ENCODE results near the gene EIPR1. TPM values are rescaled to one million over a fixed set of nuclear protein-coding genes. Genes with fewer than 3 reads are reported as not detected.
"Not testable (repeated sequence)": the region's sequence is repeated elsewhere in the genome, so short reads cannot be mapped to it uniquely, and the experiment has no call there.

EIPR1 gene
- total and polyA plus RNA-seq, 9 donors, result 6.6 to 16.6 (median 8.9) TPM

DNA sequence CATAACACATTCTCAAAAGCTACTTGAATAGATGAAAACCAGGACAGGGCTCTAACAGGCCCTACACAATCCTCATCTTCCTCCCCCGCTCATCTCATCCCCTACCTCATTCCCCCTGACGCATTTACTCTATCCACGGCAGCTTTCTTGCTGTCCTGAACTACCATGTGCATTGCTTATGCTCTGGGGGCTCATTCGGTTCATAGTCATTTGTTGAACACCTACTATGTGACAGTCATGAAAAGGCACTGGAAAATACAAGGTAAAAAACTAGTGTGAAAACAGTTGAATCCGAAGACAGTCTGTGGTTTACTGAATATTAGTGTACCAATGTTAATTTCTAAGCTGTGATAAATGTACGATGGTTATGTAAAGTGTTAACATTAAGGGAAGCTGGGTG is 797 bp downstream of the EIPR1 start:
- Histone ChIP-seq H3K4me3 (no peak overlapping the region), H3K27ac (no peak overlapping the region)

DNA sequence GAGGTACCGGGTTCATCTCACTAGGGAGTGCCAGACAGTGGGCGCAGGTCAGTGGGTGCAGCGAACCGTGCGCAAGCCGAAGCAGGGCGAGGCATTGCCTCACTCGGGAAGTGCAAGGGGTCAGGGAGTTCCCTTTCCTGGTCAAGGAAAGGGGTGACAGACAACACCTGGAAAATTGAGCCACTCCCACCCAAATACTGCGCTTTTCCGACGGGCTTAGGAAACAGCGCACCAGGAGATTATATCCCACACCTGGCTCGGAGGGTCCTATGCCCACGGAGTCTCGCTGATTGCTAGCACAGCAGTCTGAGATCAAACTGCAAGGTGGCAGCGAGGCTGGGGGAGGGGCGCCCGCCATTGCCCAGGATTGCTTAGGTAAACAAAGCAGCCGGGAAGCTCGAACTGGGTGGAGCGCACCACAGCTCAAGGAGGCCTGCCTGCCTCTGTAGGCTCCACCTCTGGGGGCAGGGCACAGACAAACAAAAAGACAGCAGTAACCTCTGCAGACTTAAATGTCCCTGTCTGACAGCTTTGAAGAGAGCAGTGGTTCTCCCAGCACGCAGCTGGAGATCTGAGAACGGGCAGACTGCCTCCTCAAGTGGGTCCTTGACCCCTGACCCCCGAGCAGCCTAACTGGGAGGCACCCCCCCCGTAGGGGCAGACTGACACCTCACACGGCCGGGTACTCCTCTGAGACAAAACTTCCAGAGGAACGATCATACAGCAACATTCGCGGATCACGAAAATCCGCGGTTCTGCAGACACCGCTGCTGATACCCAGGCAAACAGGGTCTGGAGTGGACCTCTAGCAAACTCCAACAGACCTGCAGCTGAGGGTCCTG is 8.1 kb downstream of the EIPR1 start:
- intact Hi-C loops (cut with DNase I), result not testable (repeated sequence)

More for the DNA sequence above, 797 bp downstream of the EIPR1 start:
- Histone ChIP-seq H3K9me3 (no peaks in the 10 kb centered on the region), H3K4me1 (ENCODE audit: insufficient read depth) (peaks cover 8% of the 10 kb centered on the region), H3K27me3 (no peaks in the 10 kb centered on the region), H3K36me3 (no peaks in the 10 kb centered on the region)
- 52 to 62% (median 61%) methylated on average over 6 of the region's 6 CpGs for WGBS, 3 donors
- intact Hi-C loops (cut with DNase I), result no loop called here
- no peak for TF ChIP-seq EP300 (IDR thresholded peaks at IDR 0.05)
- no peak for TF ChIP-seq POLR2A (IDR thresholded peaks at IDR 0.05)
- DNase-seq, result no peak

DNA sequence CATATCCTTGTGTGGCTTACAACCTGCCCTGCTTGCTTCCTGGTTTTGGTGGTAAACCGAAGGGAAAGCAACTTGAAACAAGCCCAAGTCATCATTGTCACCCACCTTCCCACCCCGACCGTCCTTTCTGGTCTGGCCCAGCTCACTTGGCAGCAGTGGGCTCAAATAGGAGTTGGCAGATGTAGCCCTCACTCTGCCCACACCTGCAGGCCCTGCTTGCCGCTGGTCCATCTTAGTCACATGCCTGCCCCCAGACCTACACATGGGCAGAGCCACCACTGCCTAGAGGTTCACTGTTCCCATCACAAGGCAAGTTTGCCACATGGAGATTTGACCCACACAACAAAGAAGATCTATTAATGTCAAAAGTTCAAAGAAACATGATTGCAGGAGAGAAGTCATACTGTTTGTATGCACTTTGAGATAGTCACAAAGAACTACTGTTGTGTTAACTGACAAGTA is 9.3 kb downstream of the EIPR1 start:
- H3K4me1 ChIP-seq (ENCODE audit: insufficient read depth), result no peaks in the 10 kb centered on the region

More for the DNA sequence above, 8.1 kb downstream of the EIPR1 start:
- H3K4me1 ChIP-seq (ENCODE audit: insufficient read depth); H3K9me3 ChIP-seq; H3K27me3 ChIP-seq; DNase-seq; H3K27ac ChIP-seq; H3K4me3 ChIP-seq; H3K36me3 ChIP-seq: not testable (repeated sequence)
- WGBS, 3 donors, result 92 to 94% (median 94%) methylated on average over 29 to 32 of the region's 34 CpGs

DNA sequence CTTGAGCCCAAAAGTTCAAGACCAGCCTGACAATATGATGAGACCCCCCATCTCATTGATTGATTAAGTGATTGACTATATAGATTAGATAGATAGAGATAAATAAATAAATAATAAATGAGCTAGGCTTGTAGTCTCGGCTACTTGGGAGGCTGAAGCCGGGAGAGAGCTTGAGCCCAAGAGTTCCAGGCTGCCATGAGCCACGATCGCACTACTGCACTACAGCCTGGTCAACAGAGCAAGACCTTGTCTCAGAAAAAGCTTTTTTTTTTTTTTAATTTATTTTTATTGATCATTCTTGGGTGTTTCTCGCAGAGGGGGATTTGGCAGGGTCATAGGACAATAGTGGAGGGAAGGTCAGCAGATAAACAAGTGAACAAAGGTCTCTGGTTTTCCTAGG is 12.4 kb downstream of the EIPR1 start:
- TF ChIP-seq, protein P1, sequence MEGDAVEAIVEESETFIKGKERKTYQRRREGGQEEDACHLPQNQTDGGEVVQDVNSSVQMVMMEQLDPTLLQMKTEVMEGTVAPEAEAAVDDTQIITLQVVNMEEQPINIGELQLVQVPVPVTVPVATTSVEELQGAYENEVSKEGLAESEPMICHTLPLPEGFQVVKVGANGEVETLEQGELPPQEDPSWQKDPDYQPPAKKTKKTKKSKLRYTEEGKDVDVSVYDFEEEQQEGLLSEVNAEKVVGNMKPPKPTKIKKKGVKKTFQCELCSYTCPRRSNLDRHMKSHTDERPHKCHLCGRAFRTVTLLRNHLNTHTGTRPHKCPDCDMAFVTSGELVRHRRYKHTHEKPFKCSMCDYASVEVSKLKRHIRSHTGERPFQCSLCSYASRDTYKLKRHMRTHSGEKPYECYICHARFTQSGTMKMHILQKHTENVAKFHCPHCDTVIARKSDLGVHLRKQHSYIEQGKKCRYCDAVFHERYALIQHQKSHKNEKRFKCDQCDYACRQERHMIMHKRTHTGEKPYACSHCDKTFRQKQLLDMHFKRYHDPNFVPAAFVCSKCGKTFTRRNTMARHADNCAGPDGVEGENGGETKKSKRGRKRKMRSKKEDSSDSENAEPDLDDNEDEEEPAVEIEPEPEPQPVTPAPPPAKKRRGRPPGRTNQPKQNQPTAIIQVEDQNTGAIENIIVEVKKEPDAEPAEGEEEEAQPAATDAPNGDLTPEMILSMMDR (IDR thresholded peaks at IDR 0.05), result no peak
- TF ChIP-seq EP300 (IDR thresholded peaks at IDR 0.05) (no peak), POLR2A (IDR thresholded peaks at IDR 0.05) (no peak)
- Histone ChIP-seq H3K27ac (no peak overlapping the region), H3K4me1 (ENCODE audit: insufficient read depth) (no peaks in the 10 kb centered on the region), H3K9me3 (no peaks in the 10 kb centered on the region), H3K36me3 (no peaks in the 10 kb centered on the region), H3K4me3 (no peak overlapping the region), H3K27me3 (no peaks in the 10 kb centered on the region)
- DNase-seq, result no peak
- 91 to 93% (median 91%) methylated on average over 5 of the region's 5 CpGs for WGBS, 3 donors
- intact Hi-C loops (cut with DNase I), result no loop called here

More for the DNA sequence above, 9.3 kb downstream of the EIPR1 start:
- intact Hi-C loops (cut with DNase I), result no loop called here
- no peak overlapping the region for H3K27ac ChIP-seq
- H3K27me3 ChIP-seq, result no peaks in the 10 kb centered on the region
- no peak for DNase-seq
- H3K36me3 ChIP-seq, result no peaks in the 10 kb centered on the region
- no peaks in the 10 kb centered on the region for H3K9me3 ChIP-seq
- TF ChIP-seq EP300 (IDR thresholded peaks at IDR 0.05) (no peak), POLR2A (IDR thresholded peaks at IDR 0.05) (no peak)
- TF ChIP-seq, protein P1 (IDR thresholded peaks at IDR 0.05), result no peak
- H3K4me3 ChIP-seq, result no peak overlapping the region
- 92 to 99% (median 94%) methylated on average over 4 of the region's 4 CpGs for WGBS, 3 donors

DNA sequence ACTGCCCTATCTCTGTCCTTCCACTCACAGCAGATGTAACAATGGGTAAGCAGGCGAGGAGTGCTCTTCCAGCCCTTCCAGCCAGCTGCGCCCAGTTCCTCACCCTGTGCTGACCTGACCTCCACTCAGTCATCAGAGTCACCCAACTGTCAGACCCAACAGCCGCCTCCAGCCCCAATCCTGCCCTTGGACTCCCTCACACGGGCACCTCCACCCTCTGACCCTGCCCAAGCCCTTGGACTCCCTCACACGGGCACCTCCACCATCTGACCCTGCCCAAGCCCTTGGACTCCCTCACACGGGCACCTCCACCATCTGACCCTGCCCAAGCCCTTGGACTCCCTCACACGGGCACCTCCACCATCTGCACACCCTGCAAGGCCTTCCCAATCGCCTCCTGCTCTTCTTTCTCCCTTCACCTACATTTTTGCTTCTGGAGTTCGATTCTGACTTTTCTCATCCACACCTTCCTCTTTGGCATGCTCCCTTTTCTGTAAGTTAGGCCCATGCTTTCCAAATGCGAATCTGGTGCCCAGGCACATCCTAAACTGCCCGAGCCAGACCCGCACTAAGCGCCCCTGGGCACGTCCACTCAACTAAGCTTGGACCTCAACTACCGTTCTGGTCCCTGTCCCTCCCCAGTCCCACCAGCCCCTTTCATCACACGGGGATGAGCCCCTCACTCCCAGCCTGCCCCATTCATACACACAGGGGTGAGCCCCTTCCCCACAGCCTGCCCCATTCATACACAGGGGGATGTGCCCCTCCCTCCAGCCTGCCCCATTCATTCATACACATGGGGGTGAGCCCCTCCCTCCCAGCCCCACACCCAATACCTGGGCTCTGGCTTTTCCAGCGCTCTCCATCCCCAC is 15.9 kb downstream of the EIPR1 start:
- no peaks in the 10 kb centered on the region for H3K27me3 ChIP-seq
- no peak for DNase-seq
- H3K27ac ChIP-seq, result no peak overlapping the region
- H3K4me3 ChIP-seq, result no peak overlapping the region
- H3K4me1 ChIP-seq (ENCODE audit: insufficient read depth), result no peaks in the 10 kb centered on the region
- TF ChIP-seq EP300 (IDR thresholded peaks at IDR 0.05) (no peak), POLR2A (IDR thresholded peaks at IDR 0.05) (no peak)
- TF ChIP-seq, protein P1 (IDR thresholded peaks at IDR 0.05), result no peak
- no peaks in the 10 kb centered on the region for H3K9me3 ChIP-seq
- intact Hi-C loops (cut with DNase I), result no loop called here
- no peaks in the 10 kb centered on the region for H3K36me3 ChIP-seq
- WGBS, 3 donors, result 90 to 91% (median 90%) methylated on average over 17 of the region's 17 CpGs

Measured in ovary (tissue), 9 donors.